T1000 (cell line): Measurements from ENCODE around the gene ACRBP.

Source experiments
- DNase-seq: peaks from one replicate; lab custom pipeline; 2025; ENCODE audit warnings: mixed read lengths; lab: John Stamatoyannopoulos, UW

The ACRBP gene

GRCh38 chr12:6647083-6647604 lies at the start of gene ACRBP:
Gene ACRBP, minus strand, starts transcription at chr12:6647432. Its CDS starts 66 bp downstream, at chr12:6647366.
- DNase-seq: no peak

GRCh38 chr12:6695313-6696045 lies 48.2 kb upstream of the ACRBP start:
- no peak for DNase-seq

- DNase-seq: no peak
Observed at GRCh38 chr12:6694701-6695100, 47.5 kb upstream of the ACRBP start.

- DNase-seq: no peak
Observed at GRCh38 chr12:6693832-6694355, 46.7 kb upstream of the ACRBP start.

GRCh38 chr12:6692888-6693287 lies 45.7 kb upstream of the ACRBP start:
- DNase-seq: no peak

- peak; percentile 25 for DNase-seq
Observed at GRCh38 chr12:6691473-6691872, 44.2 kb upstream of the ACRBP start.

GRCh38 chr12:6688999-6689882 lies 42.0 kb upstream of the ACRBP start, which contains the start of gene ZNF384:
Gene ZNF384, minus strand, starts transcription at chr12:6689375. Its CDS starts 9,855 bp downstream, at chr12:6679520.
- peak; percentile 93 for DNase-seq

GRCh38 chr12:6688543-6688998 lies 41.3 kb upstream of the ACRBP start:
- no peak for DNase-seq

- DNase-seq: no peak
Observed at GRCh38 chr12:6685814-6686213, 38.6 kb upstream of the ACRBP start.

GRCh38 chr12:6684609-6685008 lies 37.4 kb upstream of the ACRBP start:
- no peak for DNase-seq

GRCh38 chr12:6676962-6677361 lies 29.7 kb upstream of the ACRBP start:
- DNase-seq: no peak

- no peak for DNase-seq
Observed at GRCh38 chr12:6672143-6672542, 24.9 kb upstream of the ACRBP start.

GRCh38 chr12:6667559-6668210 lies 20.5 kb upstream of the ACRBP start:
- no peak for DNase-seq

GRCh38 chr12:6666211-6666610 lies 19.0 kb upstream of the ACRBP start:
- no peak for DNase-seq

GRCh38 chr12:6664902-6665301 lies 17.7 kb upstream of the ACRBP start:
- no peak for DNase-seq

- peak; percentile 92 for DNase-seq
Observed at GRCh38 chr12:6662906-6663742, 15.9 kb upstream of the ACRBP start, which contains the start of gene ING4. Gene ING4, minus strand, starts transcription at chr12:6663119. Its CDS starts 18 bp downstream, at chr12:6663101.

- no peak for DNase-seq
Observed at GRCh38 chr12:6662602-6662905, 15.3 kb upstream of the ACRBP start.

GRCh38 chr12:6653987-6654386 lies 6.8 kb upstream of the ACRBP start:
- DNase-seq: no peak

- no peak for DNase-seq
Observed at GRCh38 chr12:6653342-6653741, 6.1 kb upstream of the ACRBP start.

GRCh38 chr12:6652391-6652790 lies 5.2 kb upstream of the ACRBP start:
- DNase-seq: no peak

- DNase-seq: no peak
Observed at GRCh38 chr12:6650832-6651231, 3.6 kb upstream of the ACRBP start.
